ENCODE measurements around the gene PTTG1.

Gene PTTG1

GRCh38 chr5:160421625-160422258 is at the start of gene PTTG1:
Gene PTTG1 (plus strand): TSS chr5:160421855. CDS start chr5:160422313, 458 bp downstream.
- peak; percentile 92 to 98 (median 96) for DNase-seq

GRCh38 chr5:160375166-160375565 is 46.5 kb upstream of the PTTG1 start:
- DNase-seq, result no peak

DNA sequence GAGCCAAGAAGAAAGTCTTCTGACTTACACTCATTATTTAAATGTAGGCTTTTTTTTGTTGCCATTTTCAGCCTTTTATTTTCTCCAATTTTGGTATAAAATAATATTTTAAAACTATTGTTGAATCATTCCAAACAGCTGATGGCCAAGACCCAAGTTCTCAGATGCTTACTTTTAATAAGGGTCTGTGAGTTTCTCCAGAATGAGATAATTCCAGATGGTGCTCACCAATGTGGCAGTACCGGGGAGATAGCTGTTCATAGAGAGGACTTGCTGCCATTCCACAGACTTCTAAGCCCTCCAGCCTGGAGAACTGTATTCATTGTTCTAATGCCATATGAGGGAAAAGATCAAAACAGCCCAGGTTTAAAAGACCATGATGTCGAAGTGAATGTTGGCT is 46.0 kb upstream of the PTTG1 start:
- DNase-seq, result no peak

GRCh38 chr5:160376416-160376815 is 45.2 kb upstream of the PTTG1 start:
- no peak for DNase-seq

GRCh38 chr5:160377651-160378050 is 44.0 kb upstream of the PTTG1 start:
- no peak for DNase-seq

DNA sequence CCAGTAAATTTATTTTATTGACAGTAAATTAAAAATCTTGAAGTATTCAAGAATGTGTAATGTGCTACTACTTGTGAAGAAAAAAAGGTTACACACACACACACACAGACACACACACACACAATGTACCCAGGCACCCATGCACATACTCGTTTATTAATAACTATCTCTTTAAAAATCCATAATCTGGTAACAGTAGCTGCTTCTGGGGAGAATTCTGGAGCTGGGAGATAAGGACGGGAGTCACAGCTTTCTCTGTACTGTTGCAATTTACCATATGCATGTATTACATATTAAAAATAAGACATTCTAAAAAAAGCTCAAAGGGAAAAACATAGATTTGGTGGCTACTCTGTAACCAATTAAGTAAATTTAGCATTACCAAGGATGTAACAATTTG is 43.3 kb upstream of the PTTG1 start:
- DNase-seq, result no peak

GRCh38 chr5:160379511-160379910 is 42.1 kb upstream of the PTTG1 start:
- DNase-seq, result no peak

DNA sequence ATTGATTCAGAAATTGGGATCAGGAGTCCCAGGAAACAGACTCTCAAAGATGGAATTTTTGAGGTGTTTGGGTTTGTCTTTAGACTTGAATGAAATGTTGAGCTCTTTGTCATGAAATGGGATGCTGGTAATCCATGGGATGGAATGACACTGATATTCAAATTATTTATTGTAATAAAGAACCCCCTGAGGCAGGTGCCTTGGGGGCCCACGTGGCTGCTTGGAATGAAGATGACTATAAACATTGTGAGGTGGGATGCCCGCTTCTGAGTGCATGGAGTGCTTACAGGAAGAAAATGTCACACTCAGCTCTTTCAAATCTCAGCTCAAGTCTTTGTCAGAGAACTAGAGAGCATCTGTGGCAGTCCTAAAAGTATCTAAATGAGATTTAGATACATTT is 41.6 kb upstream of the PTTG1 start:
- no peak for DNase-seq

DNA sequence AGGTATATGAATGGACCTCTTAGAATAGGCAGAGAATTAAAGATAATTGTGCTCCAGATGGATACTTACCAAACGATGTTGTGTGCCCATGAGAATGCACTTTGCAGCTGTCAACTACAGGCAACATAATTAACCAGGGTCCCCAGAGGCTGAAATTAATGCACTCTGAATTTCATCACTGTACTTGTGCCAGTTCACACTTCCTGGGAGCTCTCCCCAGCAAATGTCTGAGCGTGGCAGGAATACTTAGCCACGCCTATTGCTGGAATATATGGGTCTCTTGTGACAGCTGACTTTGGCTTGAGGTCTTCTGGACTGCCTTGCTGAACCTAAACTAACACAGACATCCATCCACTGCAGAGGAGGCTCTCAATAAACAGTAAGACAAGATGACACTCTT is 39.3 kb upstream of the PTTG1 start:
- peak in 1 of 3 experiments; percentile 7 for DNase-seq

GRCh38 chr5:160384681-160385080 is 37.0 kb upstream of the PTTG1 start:
- DNase-seq, result no peak

DNA sequence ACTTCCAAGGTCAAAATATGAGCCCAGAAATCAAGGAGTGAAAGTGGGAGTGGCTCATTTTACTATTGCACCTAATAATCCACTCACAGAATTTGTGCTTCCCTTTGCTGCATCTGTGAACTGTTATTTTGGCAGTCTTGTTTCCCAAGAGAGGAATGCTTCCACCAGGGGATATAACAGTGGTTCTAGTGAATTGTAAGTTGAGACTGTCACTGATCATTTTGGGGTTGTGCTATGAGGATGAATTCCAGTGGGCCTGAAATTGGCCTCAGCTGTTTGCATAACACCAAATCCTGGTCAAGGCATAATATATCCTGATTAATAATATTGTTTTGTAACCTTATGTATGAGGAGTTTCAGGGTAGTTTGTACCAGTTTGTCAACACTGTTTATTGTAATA is 36.2 kb upstream of the PTTG1 start:
- DNase-seq, result no peak

GRCh38 chr5:160387445-160387844 is 34.2 kb upstream of the PTTG1 start:
- no peak for DNase-seq

DNA sequence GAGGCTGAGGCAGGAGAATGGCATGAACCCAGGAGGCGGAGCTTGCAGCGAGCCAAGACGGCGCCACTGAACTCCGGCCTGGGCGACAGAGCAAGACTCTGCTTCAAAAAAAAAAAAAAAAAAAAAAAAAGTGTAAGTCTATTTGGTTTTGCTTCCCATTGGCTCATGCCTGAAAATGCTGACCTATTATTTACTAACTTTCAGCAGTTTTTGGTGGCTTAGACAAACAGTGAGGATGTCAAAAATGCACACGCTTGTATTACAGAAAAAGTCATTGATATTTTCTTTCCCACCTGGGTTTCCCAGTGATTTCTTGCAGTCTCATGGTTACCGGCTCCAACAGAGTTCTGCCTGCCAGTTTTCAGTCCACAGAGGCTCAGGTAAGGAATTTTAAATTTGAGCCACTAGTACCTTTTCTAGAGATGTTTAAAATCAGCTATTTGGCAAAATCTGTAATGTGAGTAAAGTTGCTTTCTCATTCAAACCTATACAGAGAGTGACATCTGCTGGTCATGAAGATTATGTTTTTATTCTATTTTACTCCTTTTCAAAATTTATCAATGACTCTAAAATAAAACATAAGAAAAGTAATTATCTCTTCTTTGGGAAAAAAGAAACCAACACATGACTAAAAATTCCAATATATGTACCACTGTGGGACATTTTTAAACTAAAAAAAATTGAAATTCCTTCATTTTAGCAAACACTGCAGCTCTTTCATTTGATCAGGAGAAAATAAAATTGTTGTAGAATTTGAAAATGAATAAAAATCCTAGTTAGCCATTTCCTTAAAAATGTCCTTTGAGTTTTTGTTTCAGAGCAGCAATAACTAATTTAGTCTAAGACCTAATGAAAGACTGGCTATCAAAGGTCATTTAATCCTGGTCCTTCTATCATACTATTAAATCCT is 30.6 kb upstream of the PTTG1 start:
- peak in 1 of 3 experiments; percentile 12 for DNase-seq

- DNase-seq, result no peak
These were observed 26.5 kb upstream of the PTTG1 start for GRCh38 chr5:160395111-160395510.

DNA sequence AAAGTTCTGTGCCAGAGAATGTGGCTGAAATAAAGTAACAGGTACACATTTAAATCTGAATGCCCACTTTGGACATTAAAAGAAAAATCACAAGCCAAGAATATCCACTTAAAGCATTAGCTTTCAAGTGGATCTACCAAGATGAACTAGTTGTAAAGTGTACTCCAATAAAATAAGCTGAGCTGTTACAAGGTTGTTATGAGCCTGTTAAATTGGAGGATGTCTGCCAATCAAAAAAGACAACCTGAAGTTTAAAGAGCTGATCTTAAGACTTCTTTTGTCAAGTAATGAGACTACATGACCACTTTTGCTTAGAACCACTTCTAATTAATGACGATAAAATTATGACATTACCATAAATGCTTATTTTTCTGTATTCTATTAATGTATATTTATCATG is 24.2 kb upstream of the PTTG1 start:
- no peak for DNase-seq

GRCh38 chr5:160398806-160399205 is 22.8 kb upstream of the PTTG1 start:
- DNase-seq, result peak in 1 of 3 experiments; percentile 47

DNA sequence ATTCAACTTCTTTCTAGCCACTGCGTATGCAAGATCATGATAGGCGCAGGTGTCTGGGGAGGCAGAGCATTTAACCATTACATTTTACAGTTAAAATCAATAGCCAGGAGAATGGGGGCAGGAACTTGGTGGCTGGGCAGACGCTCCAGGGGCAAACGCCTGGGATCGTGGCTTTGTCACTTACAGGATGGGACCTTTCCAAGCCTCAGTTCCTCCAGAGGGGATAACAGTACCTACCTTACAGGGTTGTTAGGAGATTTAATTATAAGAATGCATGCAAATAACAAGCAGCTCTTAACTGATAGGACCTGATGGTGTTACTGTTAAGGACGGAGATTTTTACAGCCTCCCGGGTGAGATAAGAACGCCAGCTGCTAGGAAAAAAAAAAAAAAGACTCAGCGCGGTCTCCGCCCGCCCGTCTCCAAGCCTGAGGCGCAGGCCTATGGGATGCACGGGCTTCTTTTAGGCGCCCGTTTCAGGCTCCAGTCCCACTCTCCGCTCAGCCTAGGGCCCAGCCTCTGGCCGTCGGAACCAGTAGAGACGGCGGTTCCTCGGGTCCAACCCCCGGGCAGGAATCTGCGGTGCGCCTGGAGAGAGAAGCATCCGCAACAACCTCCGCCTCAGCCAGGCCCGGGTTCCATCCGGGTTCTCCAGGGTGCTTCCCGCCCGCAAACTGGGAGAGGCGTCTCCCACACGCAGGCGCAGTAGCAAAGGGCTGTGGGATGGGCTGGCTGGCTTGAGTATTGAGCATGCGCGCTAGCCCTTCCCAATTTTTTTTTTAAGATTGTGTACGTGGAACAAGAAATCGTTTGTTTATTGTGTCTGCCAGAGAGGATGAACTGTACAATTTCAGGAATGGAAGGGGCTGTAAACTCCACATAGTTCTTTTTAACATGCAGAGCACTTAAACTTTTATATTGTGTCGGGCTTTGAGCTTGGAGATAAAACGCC is 22.0 kb upstream of the PTTG1 start, which contains the start of gene FAM200C:
TSS of gene FAM200C (minus strand) at position 653 of the 952 bp plus-strand sequence. CDS start 4,564 bp downstream, outside the sequence.
- DNase-seq, result peak; percentile 87 to 94 (median 90)

GRCh38 chr5:160418561-160419457 is 2.8 kb upstream of the PTTG1 start, which contains the start of gene SLU7:
Gene SLU7 (minus strand): TSS chr5:160419081. CDS start chr5:160415294, 3,787 bp downstream.
- DNase-seq, result peak; percentile 82 to 93 (median 91)

- DNase-seq, result peak in 2 of 3 experiments; percentile 2 to 26
These were observed 2.0 kb upstream of the PTTG1 start for GRCh38 chr5:160419458-160420330.

DNA sequence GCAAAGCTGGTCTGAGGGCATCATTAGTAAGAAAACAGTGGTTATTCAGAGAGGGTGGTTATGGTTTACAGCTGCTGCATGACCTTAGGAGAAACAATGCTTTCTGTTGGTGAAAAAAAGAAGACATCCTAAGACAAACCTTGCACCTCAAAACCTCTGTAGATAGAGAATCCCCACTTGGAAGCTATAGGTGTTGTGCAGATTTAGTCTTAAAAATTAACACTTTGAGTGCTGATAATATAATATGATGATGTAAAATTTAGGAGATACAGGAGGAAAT is 1.4 kb upstream of the PTTG1 start:
- no peak for DNase-seq

DNA sequence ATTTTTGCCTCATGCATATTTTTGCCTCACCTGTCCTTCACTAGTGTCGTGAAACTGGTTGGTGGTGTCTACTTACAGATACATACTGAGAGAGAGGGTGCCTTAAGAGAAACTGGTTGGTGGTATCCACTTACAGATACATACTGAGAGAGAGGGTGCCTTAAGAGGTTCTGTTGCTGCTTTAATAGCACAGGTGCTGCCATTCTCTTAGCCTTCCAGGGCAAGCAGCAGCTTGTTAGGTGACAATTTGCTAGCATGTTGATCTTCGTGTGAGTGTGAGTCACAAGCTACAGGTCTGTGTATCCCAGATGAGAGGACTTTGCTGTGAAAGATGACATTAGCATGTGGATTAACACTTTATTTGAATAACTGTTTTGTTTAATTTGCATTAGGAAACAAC is 1.4 kb downstream of the PTTG1 start:
- DNase-seq, result peak; percentile 18 to 86 (median 76)
